Muscle layer of duodenum (tissue), 2 donors: Measurements from ENCODE around the gene IGFBP4.
A peak's percentile ranks its signal among the peaks of the same experiment; 100 is the strongest.

ENCODE experiments used
- H3K27ac ChIP-seq: one replicate; pipeline ENCODE4 v1.7.0; 2013; ENCODE audit warnings: mild to moderate bottlenecking, low read length
- H3K27me3 ChIP-seq: one replicate; pipeline ENCODE4 v1.7.0; 2013; ENCODE audit warnings: low read depth, mild to moderate bottlenecking, control low read depth, low read length
- H3K36me3 ChIP-seq, 2 donors: one replicate each; pipeline ENCODE4 v1.7.0; 2013; ENCODE audit warnings: low read length in 2 of 2, control low read depth in 1 of 2, mild to moderate bottlenecking in 1 of 2; ENCODE audit not compliant: insufficient read depth in 2 of 2, control insufficient read depth in 1 of 2
- H3K4me1 ChIP-seq, 2 donors: one replicate each; pipeline ENCODE4 v1.7.0; 2013; ENCODE audit warnings: low read length in 2 of 2, mild to moderate bottlenecking in 2 of 2, control low read depth in 1 of 2, moderate library complexity in 1 of 2; ENCODE audit not compliant: insufficient read depth in 2 of 2, control insufficient read depth in 1 of 2
- H3K4me3 ChIP-seq, 2 donors: one replicate each; pipeline ENCODE4 v1.7.0; 2013; ENCODE audit warnings: low read length in 2 of 2, low read depth in 1 of 2, mild to moderate bottlenecking in 1 of 2
- H3K9me3 ChIP-seq, 2 donors: one replicate each; pipeline ENCODE4 v1.7.0; 2013; ENCODE audit warnings: low read length in 2 of 2, control low read depth in 1 of 2, mild to moderate bottlenecking in 1 of 2; ENCODE audit not compliant: control insufficient read depth in 1 of 2
- donor health status: healthy.

IGFBP4 gene

DNA sequence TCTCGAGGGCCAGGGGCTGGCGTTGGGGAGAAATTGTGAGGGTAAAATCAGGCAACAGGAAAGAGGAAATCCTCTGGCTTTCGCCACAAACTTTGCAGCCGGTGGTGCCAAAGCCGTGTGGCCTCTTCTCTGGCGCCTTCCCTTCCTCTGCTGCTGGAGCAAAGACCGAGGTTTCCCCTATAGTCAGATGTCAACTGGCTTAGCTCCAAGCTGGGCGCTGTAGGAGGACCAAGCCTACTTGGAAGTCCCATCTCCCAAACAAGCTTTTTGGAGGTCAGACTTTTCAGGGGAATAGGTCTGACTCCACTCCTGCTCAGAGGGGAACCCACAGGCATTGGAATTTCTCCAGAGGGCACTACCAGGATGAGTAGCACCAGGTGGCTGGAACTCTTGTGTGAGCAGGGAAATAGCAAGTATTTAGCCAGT, 5.0 kb downstream of the IGFBP4 start:
- Histone ChIP-seq H3K4me3 (peak overlapping the region; percentile 49 to 99), H3K36me3 (peaks cover 12 to 14% of the 10 kb centered on the region in 2 donors), H3K27ac (peak overlapping the region; percentile 58), H3K4me1 (peaks cover 31 to 71% of the 10 kb centered on the region in 2 donors), H3K27me3 (no peaks in the 10 kb centered on the region), H3K9me3 (no peaks in the 10 kb centered on the region)

DNA sequence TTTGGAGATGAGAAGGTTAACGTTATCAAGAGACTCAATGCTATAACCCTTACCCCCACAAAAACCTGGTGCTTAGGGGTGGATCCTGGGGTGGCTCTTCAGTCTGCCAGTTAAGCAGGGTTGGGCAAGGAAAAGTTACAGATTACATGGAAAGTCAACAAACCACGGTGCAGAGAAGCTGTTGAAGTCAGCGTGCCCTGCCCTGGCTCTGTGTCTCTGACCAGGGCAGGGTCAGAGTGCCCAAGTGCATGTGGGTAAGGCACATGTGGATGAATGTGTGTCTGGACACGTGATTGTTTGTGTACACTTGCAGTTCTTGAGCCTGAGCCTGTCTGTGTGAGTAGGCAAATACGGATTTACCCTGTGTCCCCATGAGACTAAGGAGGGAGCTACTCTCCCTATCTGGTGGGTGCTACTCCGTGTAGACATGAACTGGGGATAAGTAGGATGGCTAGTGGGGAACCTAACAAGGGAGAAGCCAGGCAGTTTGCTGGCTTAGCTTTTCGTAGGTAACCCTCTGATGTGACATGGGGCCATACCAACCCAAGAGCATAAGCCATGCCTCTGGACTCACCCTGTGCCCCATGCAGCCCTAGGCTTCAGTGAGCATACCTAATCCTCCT, 5.5 kb downstream of the IGFBP4 start:
- Histone ChIP-seq H3K4me1 (peaks cover 31 to 76% of the 10 kb centered on the region in 2 donors), H3K27ac (peak overlapping the region; percentile 58), H3K27me3 (no peaks in the 10 kb centered on the region), H3K36me3 (peaks cover 17 to 18% of the 10 kb centered on the region in 2 donors), H3K4me3 (peak overlapping the region; percentile 49 to 99), H3K9me3 (no peaks in the 10 kb centered on the region)

DNA sequence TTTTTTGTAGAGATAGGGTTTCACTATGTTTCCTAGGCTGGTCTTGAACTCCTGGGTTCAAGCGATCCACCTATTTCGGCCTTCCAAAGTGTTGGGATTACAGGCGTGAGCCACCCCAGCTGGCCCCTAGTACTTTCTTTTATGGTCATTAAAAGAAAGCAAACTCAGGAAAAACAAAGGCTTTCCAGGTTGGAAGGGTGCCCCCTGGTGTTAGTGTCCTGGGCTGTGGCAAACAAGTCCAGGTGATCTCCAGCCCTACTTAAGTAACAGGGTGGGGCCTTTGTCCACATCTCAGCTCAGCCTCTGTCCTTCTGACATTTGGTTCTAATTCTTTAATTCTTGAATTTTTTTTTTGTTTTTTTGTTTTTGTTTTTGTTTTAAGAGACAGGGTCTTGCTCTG, 6.9 kb downstream of the IGFBP4 start:
- H3K27me3 ChIP-seq, result no peaks in the 10 kb centered on the region
- no peaks in the 10 kb centered on the region for H3K9me3 ChIP-seq
- peak overlapping the region; percentile 65 for H3K27ac ChIP-seq
- peaks cover 28 to 30% of the 10 kb centered on the region in 2 donors for H3K36me3 ChIP-seq
- H3K4me1 ChIP-seq, result peaks cover 31 to 82% of the 10 kb centered on the region in 2 donors
- H3K4me3 ChIP-seq, result peak overlapping the region in 1 of 2 donors; percentile 7

DNA sequence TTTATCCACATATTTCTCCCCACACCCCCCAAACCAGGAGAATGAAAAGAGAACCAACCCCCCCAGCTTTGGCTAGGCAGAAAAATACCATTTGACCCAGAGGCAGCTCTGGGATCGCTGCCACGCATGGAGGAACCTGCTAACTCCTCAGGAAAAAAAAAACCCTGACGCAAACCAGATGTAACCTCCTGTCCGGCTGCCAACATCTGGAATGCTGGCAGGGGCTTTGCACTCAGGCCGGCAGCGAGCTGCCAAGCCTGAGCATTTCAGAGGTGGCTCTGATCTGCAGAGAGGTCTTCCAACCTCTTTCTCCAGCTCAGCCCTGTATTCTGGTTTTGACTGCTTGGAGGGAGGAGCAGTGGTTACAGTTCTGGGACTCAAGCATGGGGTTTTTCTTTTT, 8.2 kb downstream of the IGFBP4 start:
- Histone ChIP-seq H3K36me3 (peaks cover 36 to 37% of the 10 kb centered on the region in 2 donors), H3K27ac (peak overlapping the region; percentile 65), H3K4me3 (peak overlapping the region; percentile 31 to 46), H3K27me3 (no peaks in the 10 kb centered on the region), H3K9me3 (no peaks in the 10 kb centered on the region), H3K4me1 (peaks cover 32 to 89% of the 10 kb centered on the region in 2 donors)

DNA sequence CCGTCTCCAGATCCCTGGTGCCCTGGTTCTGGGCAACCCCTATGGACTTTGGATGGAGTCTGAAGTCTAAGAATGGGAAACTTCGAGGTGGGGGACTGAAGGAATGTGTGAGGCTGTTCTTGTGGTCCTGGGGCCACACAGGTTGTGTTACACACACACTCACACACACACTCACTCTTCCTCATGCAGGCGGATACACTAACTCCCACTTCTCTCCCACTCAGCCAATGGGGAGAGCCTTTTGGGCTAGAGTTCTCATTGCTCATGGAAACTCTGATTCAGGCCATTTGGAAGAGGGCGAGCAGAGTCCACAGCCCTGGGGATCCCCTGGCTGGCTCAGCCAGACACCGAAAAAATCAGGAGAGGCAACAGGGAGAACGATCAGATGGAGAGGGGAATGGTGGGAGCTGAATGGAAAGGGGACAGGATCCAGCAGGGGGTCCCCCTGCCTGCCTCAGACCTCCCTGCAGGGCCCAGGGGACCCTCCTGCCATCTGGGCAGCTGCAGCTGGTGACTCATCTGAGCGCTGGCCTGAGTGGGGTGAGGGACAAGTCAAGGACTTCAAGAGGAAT, 9.1 kb downstream of the IGFBP4 start:
- H3K4me1 ChIP-seq, result peaks cover 41 to 89% of the 10 kb centered on the region in 2 donors
- H3K27ac ChIP-seq, result peak overlapping the region; percentile 68
- no peaks in the 10 kb centered on the region for H3K27me3 ChIP-seq
- peak overlapping the region in 1 of 2 donors; percentile 26 for H3K4me3 ChIP-seq
- H3K36me3 ChIP-seq, result peaks cover 45 to 46% of the 10 kb centered on the region in 2 donors
- H3K9me3 ChIP-seq, result no peaks in the 10 kb centered on the region

DNA sequence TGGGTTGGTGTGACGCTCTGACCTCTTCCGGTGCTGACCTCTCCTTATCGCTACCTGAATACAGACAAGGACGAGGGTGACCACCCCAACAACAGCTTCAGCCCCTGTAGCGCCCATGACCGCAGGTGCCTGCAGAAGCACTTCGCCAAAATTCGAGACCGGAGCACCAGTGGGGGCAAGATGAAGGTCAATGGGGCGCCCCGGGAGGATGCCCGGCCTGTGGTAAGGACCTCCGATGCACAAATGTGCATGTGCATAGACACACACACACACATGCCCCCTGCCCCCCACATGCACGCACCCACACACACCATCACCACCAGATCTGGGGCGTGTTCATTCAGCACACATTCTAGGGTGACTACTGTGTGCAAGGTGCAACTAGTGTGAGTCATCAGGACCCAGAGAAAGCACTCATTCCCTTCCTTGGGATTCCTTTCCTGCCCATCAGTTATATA, 9.7 kb downstream of the IGFBP4 start:
- H3K4me3 ChIP-seq, result peak overlapping the region in 1 of 2 donors; percentile 26
- peaks cover 44 to 89% of the 10 kb centered on the region in 2 donors for H3K4me1 ChIP-seq
- peaks cover 50 to 52% of the 10 kb centered on the region in 2 donors for H3K36me3 ChIP-seq
- H3K27me3 ChIP-seq, result no peaks in the 10 kb centered on the region
- peak overlapping the region; percentile 68 for H3K27ac ChIP-seq
- no peaks in the 10 kb centered on the region for H3K9me3 ChIP-seq

DNA sequence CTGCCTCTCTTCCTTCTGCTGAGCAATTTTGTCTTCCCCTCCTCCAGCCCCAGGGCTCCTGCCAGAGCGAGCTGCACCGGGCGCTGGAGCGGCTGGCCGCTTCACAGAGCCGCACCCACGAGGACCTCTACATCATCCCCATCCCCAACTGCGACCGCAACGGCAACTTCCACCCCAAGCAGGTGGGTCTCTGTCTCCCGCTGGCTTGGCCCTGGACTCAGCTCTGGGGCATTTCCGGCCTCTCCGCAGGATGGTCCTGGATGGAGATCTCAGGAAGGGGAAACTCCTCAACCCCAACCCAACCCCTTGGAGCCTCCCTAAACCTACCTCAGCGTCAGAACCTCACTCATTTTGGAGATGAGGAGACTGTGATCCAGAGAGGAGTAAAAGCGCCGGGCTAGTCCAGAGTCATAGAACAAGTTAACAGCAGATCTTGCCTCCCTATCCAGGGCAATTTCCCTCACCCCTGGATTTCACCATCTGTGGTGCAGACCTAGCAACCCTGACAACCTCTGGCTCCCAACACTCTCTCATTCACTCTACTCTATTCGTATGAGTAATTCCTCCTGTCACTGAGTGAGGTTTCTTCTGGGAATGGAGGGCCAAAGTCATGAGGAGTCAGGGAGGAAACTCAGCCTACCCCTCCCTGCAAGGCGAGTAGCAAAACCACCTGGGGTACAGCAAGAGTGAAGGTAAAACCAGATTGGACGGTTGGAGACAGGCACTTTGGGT, 10.8 kb downstream of the IGFBP4 start:
- H3K4me1 ChIP-seq, result peaks cover 33 to 89% of the 10 kb centered on the region in 2 donors
- H3K4me3 ChIP-seq, result no peak overlapping the region
- no peaks in the 10 kb centered on the region for H3K27me3 ChIP-seq
- no peaks in the 10 kb centered on the region for H3K9me3 ChIP-seq
- H3K36me3 ChIP-seq, result peaks cover 44 to 50% of the 10 kb centered on the region in 2 donors
- no peak overlapping the region for H3K27ac ChIP-seq

DNA sequence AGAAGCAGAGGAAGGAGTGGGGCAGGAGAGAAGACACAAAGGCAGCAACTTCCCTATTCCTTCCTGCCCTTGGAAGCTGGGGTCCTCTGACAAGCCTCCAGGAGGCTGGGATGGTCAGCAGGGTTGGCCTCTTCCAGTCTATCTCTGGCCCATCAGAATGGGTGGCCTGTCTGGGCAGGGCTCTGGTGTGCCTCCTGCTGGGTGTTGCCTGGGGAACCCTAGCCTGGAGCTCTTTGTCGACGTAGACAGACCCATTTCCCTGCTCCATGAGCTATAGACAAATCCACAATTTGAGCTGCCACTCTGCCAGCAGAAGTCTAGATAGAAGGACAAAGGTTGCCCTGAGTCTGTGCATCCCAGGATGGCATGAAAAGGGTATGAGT, 11.4 kb downstream of the IGFBP4 start:
- Histone ChIP-seq H3K27me3 (no peaks in the 10 kb centered on the region), H3K4me1 (peaks cover 31 to 89% of the 10 kb centered on the region in 2 donors), H3K4me3 (no peak overlapping the region), H3K27ac (no peak overlapping the region), H3K9me3 (no peaks in the 10 kb centered on the region), H3K36me3 (peaks cover 44 to 50% of the 10 kb centered on the region in 2 donors)

DNA sequence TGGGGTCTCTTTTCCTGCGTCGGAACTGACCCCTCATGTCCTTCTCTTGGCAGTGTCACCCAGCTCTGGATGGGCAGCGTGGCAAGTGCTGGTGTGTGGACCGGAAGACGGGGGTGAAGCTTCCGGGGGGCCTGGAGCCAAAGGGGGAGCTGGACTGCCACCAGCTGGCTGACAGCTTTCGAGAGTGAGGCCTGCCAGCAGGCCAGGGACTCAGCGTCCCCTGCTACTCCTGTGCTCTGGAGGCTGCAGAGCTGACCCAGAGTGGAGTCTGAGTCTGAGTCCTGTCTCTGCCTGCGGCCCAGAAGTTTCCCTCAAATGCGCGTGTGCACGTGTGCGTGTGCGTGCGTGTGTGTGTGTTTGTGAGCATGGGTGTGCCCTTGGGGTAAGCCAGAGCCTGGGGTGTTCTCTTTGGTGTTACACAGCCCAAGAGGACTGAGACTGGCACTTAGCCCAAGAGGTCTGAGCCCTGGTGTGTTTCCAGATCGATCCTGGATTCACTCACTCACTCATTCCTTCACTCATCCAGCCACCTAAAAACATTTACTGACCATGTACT, 13.2 kb downstream of the IGFBP4 start:
- H3K4me3 ChIP-seq, result no peak overlapping the region

DNA sequence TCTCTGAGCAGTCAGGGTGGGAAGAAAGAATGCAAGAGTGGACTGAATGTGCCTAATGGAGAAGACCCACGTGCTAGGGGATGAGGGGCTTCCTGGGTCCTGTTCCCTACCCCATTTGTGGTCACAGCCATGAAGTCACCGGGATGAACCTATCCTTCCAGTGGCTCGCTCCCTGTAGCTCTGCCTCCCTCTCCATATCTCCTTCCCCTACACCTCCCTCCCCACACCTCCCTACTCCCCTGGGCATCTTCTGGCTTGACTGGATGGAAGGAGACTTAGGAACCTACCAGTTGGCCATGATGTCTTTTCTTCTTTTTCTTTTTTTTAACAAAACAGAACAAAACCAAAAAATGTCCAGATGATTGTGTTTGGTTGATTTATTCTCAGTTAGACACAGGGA, 14.1 kb downstream of the IGFBP4 start:
- H3K36me3 ChIP-seq, result peaks cover 40 to 46% of the 10 kb centered on the region in 2 donors
- H3K4me1 ChIP-seq, result peaks cover 32 to 90% of the 10 kb centered on the region in 2 donors
- H3K27ac ChIP-seq, result peak overlapping the region; percentile 19
- H3K9me3 ChIP-seq, result no peaks in the 10 kb centered on the region
- H3K4me3 ChIP-seq, result peak overlapping the region in 1 of 2 donors; percentile 13
- H3K27me3 ChIP-seq, result no peaks in the 10 kb centered on the region

More for the DNA sequence above, 13.2 kb downstream of the IGFBP4 start:
- Histone ChIP-seq H3K36me3 (peaks cover 44 to 50% of the 10 kb centered on the region in 2 donors), H3K27me3 (no peaks in the 10 kb centered on the region), H3K4me1 (peaks cover 30 to 88% of the 10 kb centered on the region in 2 donors), H3K9me3 (no peaks in the 10 kb centered on the region), H3K27ac (peak overlapping the region; percentile 32)
